CD4-positive, alpha-beta T cell (primary cell): ENCODE measurements around the gene TUBGCP4. TPM values are rescaled to one million over a fixed set of nuclear protein-coding genes. Genes with fewer than 3 reads are reported as not detected.
A peak's percentile ranks its signal among the peaks of the same experiment; 100 is the strongest.

ENCODE experiments used
- ATAC-seq: fragments of 200-7000 bp; cut with Tn5 transposase; one replicate; pipeline ENCODE4 v1.10.0; 2022; ENCODE audit warnings: mild to moderate bottlenecking; ENCODE audit not compliant: poor library complexity
- CTCF ChIA-PET: fragments of 350-600 bp; sonication (Branson Sonifier 250); formaldehyde crosslinking; loops from one replicate; lab custom pipeline; 2021; ENCODE audit warnings: antibody characterized with exemption, inconsistent platforms; lab: Charles Lee
- POLR2A ChIA-PET: fragments of 350-600 bp; sonication (Branson Sonifier 250); formaldehyde crosslinking; loops from one replicate; lab custom pipeline; 2021; ENCODE audit warnings: antibody characterized with exemption, inconsistent platforms; lab: Charles Lee
- DNase-seq, 14 experiments: peaks; one replicate each; pipeline ENCODE4 v3.0.0-alpha.2; 2013 to 2020; ENCODE audit warnings: mixed read lengths in 2 of 14
- H3K27ac ChIP-seq, 2 donors: one replicate each; pipeline versions ENCODE4 v1.5.1 to v1.7.0; 2013; ENCODE audit warnings: low read length in 2 of 2, low read depth in 1 of 2, mild to moderate bottlenecking in 1 of 2
- H3K27me3 ChIP-seq, 2 experiments: 1 replicate in 1 of 2; 2 replicates in 1 of 2; pipeline versions ENCODE4 v1.6.1 to v1.7.0; 2013; ENCODE audit warnings: low read length in 2 of 2, control low read depth in 1 of 2, mild to moderate bottlenecking in 1 of 2, moderate library complexity in 1 of 2; ENCODE audit not compliant: insufficient read depth in 2 of 2, control insufficient read depth in 1 of 2
- H3K36me3 ChIP-seq: one replicate; pipeline ENCODE4 v1.6.1; 2013; ENCODE audit warnings: low read length, control low read depth; ENCODE audit not compliant: insufficient read depth
- H3K4me1 ChIP-seq: one replicate; pipeline ENCODE4 v1.6.1; 2013; ENCODE audit warnings: low read length, control low read depth; ENCODE audit not compliant: insufficient read depth
- H3K4me3 ChIP-seq: one replicate; pipeline ENCODE4 v1.5.1; 2013; ENCODE audit warnings: mild to moderate bottlenecking, low read length, moderate library complexity
- H3K9me3 ChIP-seq, 2 experiments: 1 replicate in 1 of 2; 2 replicates in 1 of 2; pipeline versions ENCODE4 v1.6.1 to v1.7.0; 2013; ENCODE audit warnings: low read length in 2 of 2, mild to moderate bottlenecking in 2 of 2, control low read depth in 1 of 2, moderate library complexity in 1 of 2; ENCODE audit not compliant: control insufficient read depth in 1 of 2, insufficient read depth in 1 of 2
- H3K27ac Mint-ChIP-seq: one replicate; pipeline ENCODE4 v1.8.0; 2020; ENCODE audit warnings: mixed read lengths
- H3K27me3 Mint-ChIP-seq: one replicate; pipeline ENCODE4 v1.8.0; 2021; ENCODE audit warnings: mixed read lengths
- H3K36me3 Mint-ChIP-seq: one replicate; pipeline ENCODE4 v1.8.0; 2021; ENCODE audit warnings: low read depth, mixed read lengths
- H3K4me1 Mint-ChIP-seq: one replicate; pipeline ENCODE4 v1.8.0; 2021; ENCODE audit warnings: low read depth, mixed read lengths
- H3K4me3 Mint-ChIP-seq: one replicate; pipeline ENCODE4 v1.8.0; 2020; ENCODE audit warnings: mild to moderate bottlenecking, mixed read lengths
- H3K9me3 Mint-ChIP-seq: one replicate; pipeline ENCODE4 v1.8.0; 2020; ENCODE audit warnings: mixed read lengths
- CTCF ChIP-seq: fragments of 200-600 bp; IDR thresholded peaks from one replicate; pipeline ENCODE4 v1.8.0; 2022; ENCODE audit warnings: antibody characterized with exemption, mild to moderate bottlenecking
- intact Hi-C, 2 experiments: fragments of 100-400 bp; cut with DNase I in 1 of 2; cut with micrococcal nuclease in 1 of 2; formaldehyde crosslinking; loops; one replicate each; pipeline versions ENCODE4 v1.15.1 to v1.9.0; 2023 to 2025; cut with DNase I, micrococcal nuclease
- total RNA-seq, 174 experiments: library from RNA in 2 of 174; stranded (reverse) in 2 of 174; gene quantifications; one replicate each; pipeline ENCODE4 v1.2.3 and lab custom pipeline; 2021 to 2026

Gene TUBGCP4
- total RNA-seq, 2 experiments from 2014 or later, result 4.1 to 5.9 TPM

- no peak overlapping the region for H3K4me3 ChIP-seq
- peak in 3 of 14 experiments; percentile 13 to 29 (median 18) for DNase-seq
These were observed 24.6 kb upstream of the TUBGCP4 start for GRCh38 chr15:43346305-43346704.

DNA sequence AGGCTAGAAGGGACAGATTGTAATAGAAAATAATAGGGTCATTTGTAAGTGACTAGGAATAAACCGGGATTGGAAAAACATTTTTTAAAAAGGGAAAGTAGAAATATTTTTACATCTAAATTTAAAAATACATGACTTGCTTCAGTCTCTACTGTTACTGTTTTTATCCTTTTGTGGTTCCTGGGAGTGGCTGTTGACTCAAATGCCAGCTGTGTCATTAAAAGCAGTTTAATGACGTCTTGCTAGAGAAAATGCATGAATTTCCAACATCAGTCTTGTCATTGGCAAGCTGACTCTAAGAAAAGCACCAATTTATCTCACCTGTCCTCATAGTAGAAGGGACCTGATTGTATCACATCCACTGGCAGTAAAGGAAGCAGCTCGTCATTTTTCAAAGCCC lies 23.8 kb upstream of the TUBGCP4 start:
- H3K4me1 Mint-ChIP-seq, result no peaks in the 10 kb centered on the region
- no peaks in the 10 kb centered on the region for H3K9me3 Mint-ChIP-seq
- Histone ChIP-seq H3K9me3 (no peaks in the 10 kb centered on the region), H3K4me3 (no peak overlapping the region), H3K36me3 (peaks cover 6% of the 10 kb centered on the region), H3K27ac (no peak overlapping the region), H3K4me1 (no peaks in the 10 kb centered on the region), H3K27me3 (no peaks in the 10 kb centered on the region)
- DNase-seq, result no peak
- no peak overlapping the region for H3K4me3 Mint-ChIP-seq
- ChIA-PET CTCF (no interaction called here), POLR2A (no interaction called here)
- no peak overlapping the region for H3K27ac Mint-ChIP-seq
- TF ChIP-seq CTCF, result no peak
- no peaks in the 10 kb centered on the region for H3K27me3 Mint-ChIP-seq
- intact Hi-C loops, result no loop called here
- no peak for ATAC-seq
- H3K36me3 Mint-ChIP-seq, result peaks cover 11% of the 10 kb centered on the region

More at GRCh38 chr15:43346305-43346704, 24.6 kb upstream of the TUBGCP4 start:
- ChIA-PET POLR2A (interaction anchor here (0.9 kb wide), 1 partner anchor 17 kb away, joined by 3 read pairs; no protein-coding TSS in a partner anchor), CTCF (interaction anchor here (0.7 kb wide), 1 partner anchor 25 kb away, joined by 3 read pairs; the partner anchor contains the start of genes TUBGCP4 and ZSCAN29)
- Mint-ChIP-seq H3K27me3 (no peaks in the 10 kb centered on the region), H3K36me3 (peaks cover 6% of the 10 kb centered on the region), H3K4me3 (no peak overlapping the region), H3K4me1 (no peaks in the 10 kb centered on the region), H3K27ac (no peak overlapping the region), H3K9me3 (no peaks in the 10 kb centered on the region)
- no peak for ATAC-seq
- H3K4me1 ChIP-seq, result no peaks in the 10 kb centered on the region
- no peaks in the 10 kb centered on the region for H3K9me3 ChIP-seq
- peak; percentile 25 for TF ChIP-seq CTCF
- H3K27me3 ChIP-seq, result no peaks in the 10 kb centered on the region
- intact Hi-C loops, result no loop called here
- no peak overlapping the region for H3K27ac ChIP-seq
- peaks cover 6% of the 10 kb centered on the region for H3K36me3 ChIP-seq

DNA sequence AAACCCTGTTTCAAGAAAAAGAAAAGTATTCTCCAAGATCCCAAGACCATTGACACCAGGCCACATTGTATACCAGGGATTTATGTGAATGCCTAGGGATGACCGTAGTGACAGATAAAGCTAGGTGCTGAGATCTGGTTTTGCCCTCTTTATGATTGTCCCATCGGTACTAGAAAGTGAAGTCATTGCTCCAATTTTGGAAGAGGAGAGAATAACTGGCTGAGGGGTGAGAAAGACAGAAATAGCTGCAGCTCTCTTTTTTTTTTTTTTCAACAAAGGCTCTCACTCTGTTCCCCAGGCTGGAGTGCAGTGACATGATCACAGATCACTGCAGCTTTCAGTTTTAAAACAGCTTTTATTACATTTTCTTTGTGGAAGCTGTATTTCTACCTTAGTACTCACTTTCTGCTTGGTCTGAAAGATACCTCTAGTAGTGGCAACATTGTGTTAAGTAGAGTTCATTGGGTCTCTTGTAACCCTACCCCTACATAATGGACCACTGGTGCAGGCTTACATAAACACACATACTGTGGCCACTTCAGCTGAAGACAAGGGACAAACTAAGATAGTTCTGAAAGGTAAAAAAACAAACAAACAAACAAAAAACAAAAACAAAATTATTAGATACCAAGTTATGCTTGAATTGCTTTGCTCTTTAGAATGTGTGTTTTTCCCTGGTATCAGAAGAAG lies 18.1 kb upstream of the TUBGCP4 start:
- DNase-seq, result no peak
- no peak for ATAC-seq
- intact Hi-C loops, result no loop called here
- H3K27ac Mint-ChIP-seq, result no peak overlapping the region
- H3K9me3 ChIP-seq, result peaks cover 0 to 5% of the 10 kb centered on the region in 2 experiments
- H3K4me3 Mint-ChIP-seq, result no peak overlapping the region
- POLR2A ChIA-PET, result interaction anchor here (0.7 kb wide), 1 partner anchor 418 kb away, joined by 3 read pairs; no protein-coding TSS in a partner anchor
- H3K4me3 ChIP-seq, result no peak overlapping the region
- H3K36me3 Mint-ChIP-seq, result peaks cover 20% of the 10 kb centered on the region
- H3K4me1 Mint-ChIP-seq, result peaks cover 24% of the 10 kb centered on the region
- H3K4me1 ChIP-seq, result peaks cover 12% of the 10 kb centered on the region
- peaks cover 6% of the 10 kb centered on the region for H3K36me3 ChIP-seq
- H3K27me3 Mint-ChIP-seq, result no peaks in the 10 kb centered on the region
- no peaks in the 10 kb centered on the region for H3K27me3 ChIP-seq
- CTCF ChIA-PET, result interaction anchor here (0.7 kb wide), 1 partner anchor 169 kb away, joined by 3 read pairs; no protein-coding TSS in a partner anchor
- H3K9me3 Mint-ChIP-seq, result no peaks in the 10 kb centered on the region
- no peak overlapping the region for H3K27ac ChIP-seq
- TF ChIP-seq CTCF, result no peak
